ENCODE measurements around the gene TUG1.

The TUG1 gene

GRCh38 chr22:30947816-30948454, 21.1 kb upstream of the TUG1 start:
- DNase-seq (ENCODE audit: low read depth), result no peak

GRCh38 chr22:30948930-30949342, 20.1 kb upstream of the TUG1 start:
- DNase-seq (ENCODE audit: low read depth), result no peak

- no peak for DNase-seq (ENCODE audit: low read depth)
Measured at GRCh38 chr22:30949934-30950660, 19.0 kb upstream of the TUG1 start.

- DNase-seq (ENCODE audit: low read depth), result no peak
Measured at GRCh38 chr22:30953206-30953605, 15.9 kb upstream of the TUG1 start.

- no peak for DNase-seq (ENCODE audit: low read depth)
Measured at GRCh38 chr22:30955153-30955552, 13.9 kb upstream of the TUG1 start.

- no peak for DNase-seq (ENCODE audit: low read depth)
Measured at GRCh38 chr22:30964858-30965257, 4.2 kb upstream of the TUG1 start.

- no peak for DNase-seq (ENCODE audit: low read depth)
Measured at GRCh38 chr22:30968015-30968923, 796 bp upstream of the TUG1 start, which contains the start of gene MORC2. MORC2 (minus strand) TSS chr22:30968774; CDS start chr22:30967889, 885 bp downstream.

GRCh38 chr22:30969532-30970355, 679 bp downstream of the TUG1 start:
- peak; percentile 10 for DNase-seq (ENCODE audit: low read depth)

- no peak for DNase-seq (ENCODE audit: low read depth)
Measured at GRCh38 chr22:30970356-30970746, 1.3 kb downstream of the TUG1 start.

- no peak for DNase-seq (ENCODE audit: low read depth)
Measured at GRCh38 chr22:30978304-30978962, 9.4 kb downstream of the TUG1 start.

GRCh38 chr22:30979932-30980331, 10.9 kb downstream of the TUG1 start:
- DNase-seq (ENCODE audit: low read depth), result no peak

- DNase-seq (ENCODE audit: low read depth), result no peak
Measured at GRCh38 chr22:30982512-30982911, 13.4 kb downstream of the TUG1 start.

- no peak for DNase-seq (ENCODE audit: low read depth)
Measured at GRCh38 chr22:30984317-30984716, 15.3 kb downstream of the TUG1 start.

GRCh38 chr22:30985561-30986208, 16.6 kb downstream of the TUG1 start:
- no peak for DNase-seq (ENCODE audit: low read depth)

- DNase-seq (ENCODE audit: low read depth), result no peak
Measured at GRCh38 chr22:30989474-30989873, 20.4 kb downstream of the TUG1 start.

- DNase-seq (ENCODE audit: low read depth), result no peak
Measured at GRCh38 chr22:30990690-30991089, 21.6 kb downstream of the TUG1 start.

- no peak for DNase-seq (ENCODE audit: low read depth)
Measured at GRCh38 chr22:30992565-30992964, 23.5 kb downstream of the TUG1 start.

- DNase-seq (ENCODE audit: low read depth), result no peak
Measured at GRCh38 chr22:30994960-30995359, 25.9 kb downstream of the TUG1 start.

- DNase-seq (ENCODE audit: low read depth), result no peak
Measured at GRCh38 chr22:30996462-30996861, 27.4 kb downstream of the TUG1 start.

GRCh38 chr22:30998329-30998728, 29.3 kb downstream of the TUG1 start:
- no peak for DNase-seq (ENCODE audit: low read depth)

Data from stimulated activated CD8-positive, alpha-beta memory T cell treated with anti-CD3 and anti-CD28 coated beads, Interleukin-7, amount 100 ng/mL, for 24 hours (primary cell).